SK-N-SH treated with all-trans-retinoic acid at 6 μM for 48 hours (cell line): ENCODE results near the gene RFX3.

Experiments used
- ARNTL ChIP-seq: fragments of 450-650 bp; formaldehyde crosslinking; IDR thresholded peaks from 2 replicates; pipeline ENCODE4 v1.5.0; 2020; ENCODE audit warnings: low read depth, mild to moderate bottlenecking, moderate library complexity, borderline replicate concordance
- CSDC2 ChIP-seq: fragments of 250-450 bp; sonication (Bioruptor Pico); IDR thresholded peaks from 2 replicates; pipeline ENCODE4 v1.5.0; 2020; ENCODE audit warnings: mild to moderate bottlenecking, moderate library complexity
- CSRNP3 ChIP-seq: fragments of 250-450 bp; sonication (Bioruptor Pico); IDR thresholded peaks from 2 replicates; pipeline ENCODE4 v1.5.1; 2021; ENCODE audit warnings: mild to moderate bottlenecking, moderate library complexity
- GLIS3 ChIP-seq: fragments of 250-450 bp; sonication (Bioruptor Pico); IDR thresholded peaks from 2 replicates; pipeline ENCODE4 v1.5.0; 2020; ENCODE audit warnings: mild to moderate bottlenecking, moderate library complexity
- ISL1 ChIP-seq: fragments of 250-450 bp; sonication (Bioruptor Pico); IDR thresholded peaks from 2 replicates; pipeline ENCODE4 v2.1.2; 2022; ENCODE audit warnings: mild to moderate bottlenecking, moderate library complexity
- POU6F1 ChIP-seq: fragments of 250-450 bp; sonication (Bioruptor Pico); IDR thresholded peaks from 2 replicates; pipeline ENCODE4 v1.8.0; 2021; ENCODE audit warnings: low read depth, mild to moderate bottlenecking, moderate library complexity, borderline replicate concordance
- ZFP3 ChIP-seq: fragments of 250-450 bp; sonication (Bioruptor Pico); IDR thresholded peaks from 2 replicates; pipeline ENCODE4 v1.5.0; 2020; ENCODE audit warnings: mild to moderate bottlenecking, moderate library complexity
- ZFP30 ChIP-seq: fragments of 450-650 bp; formaldehyde crosslinking; IDR thresholded peaks from 2 replicates; pipeline ENCODE4 v1.5.0; 2022; ENCODE audit warnings: mild to moderate bottlenecking, moderate library complexity
- ZNF70 ChIP-seq: fragments of 450-650 bp; formaldehyde crosslinking; IDR thresholded peaks from 2 replicates; pipeline ENCODE4 v1.5.0; 2020; ENCODE audit warnings: mild to moderate bottlenecking, moderate library complexity
- ZNF8 ChIP-seq: fragments of 450-650 bp; formaldehyde crosslinking; IDR thresholded peaks from 2 replicates; pipeline ENCODE4 v1.5.0; 2020; ENCODE audit warnings: mild to moderate bottlenecking, moderate library complexity
- TF ChIP-seq, protein P1 (sequence below): fragments of 250-450 bp; sonication (Bioruptor Pico); IDR thresholded peaks from 2 replicates; pipeline ENCODE4 v1.8.0; 2020; ENCODE audit warnings: mild to moderate bottlenecking, moderate library complexity, borderline replicate concordance
- TF ChIP-seq, protein P2 (sequence below): fragments of 250-450 bp; sonication (Bioruptor Pico); IDR thresholded peaks from 2 replicates; pipeline ENCODE4 v1.5.1; 2020; ENCODE audit warnings: low read depth, mild to moderate bottlenecking, moderate library complexity

DNA sequence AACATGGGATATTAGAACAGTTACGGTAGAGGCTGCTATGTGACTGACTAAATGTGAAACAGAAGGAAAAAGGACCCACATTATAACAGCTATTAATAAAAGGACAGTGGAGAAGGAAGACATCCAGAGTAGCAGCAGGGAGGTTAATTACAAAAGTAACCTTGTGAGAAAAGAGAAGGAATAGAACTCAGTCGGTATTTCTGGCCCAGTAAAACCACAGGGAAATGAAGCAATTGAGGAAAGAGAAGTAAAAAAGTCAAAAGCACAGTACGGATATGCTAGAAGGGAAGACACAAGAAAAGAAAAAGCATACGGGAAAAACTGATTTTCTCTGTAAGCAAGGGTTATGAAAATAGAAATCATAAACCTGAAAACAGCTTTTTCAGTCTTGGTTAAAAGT, 164.7 kb downstream of the RFX3 start:
- TF ChIP-seq ISL1 (CRISPR knock-in tag) (no peak), ARNTL (CRISPR knock-in tag) (no peak), ZNF8 (no peak), CSDC2 (CRISPR knock-in tag) (no peak), CSRNP3 (CRISPR knock-in tag) (no peak), GLIS3 (CRISPR knock-in tag) (no peak), POU6F1 (CRISPR knock-in tag) (no peak), ZFP3 (CRISPR knock-in tag) (no peak), ZFP30 (no peak), ZNF70 (CRISPR knock-in tag) (no peak)
- TF ChIP-seq, protein P1, sequence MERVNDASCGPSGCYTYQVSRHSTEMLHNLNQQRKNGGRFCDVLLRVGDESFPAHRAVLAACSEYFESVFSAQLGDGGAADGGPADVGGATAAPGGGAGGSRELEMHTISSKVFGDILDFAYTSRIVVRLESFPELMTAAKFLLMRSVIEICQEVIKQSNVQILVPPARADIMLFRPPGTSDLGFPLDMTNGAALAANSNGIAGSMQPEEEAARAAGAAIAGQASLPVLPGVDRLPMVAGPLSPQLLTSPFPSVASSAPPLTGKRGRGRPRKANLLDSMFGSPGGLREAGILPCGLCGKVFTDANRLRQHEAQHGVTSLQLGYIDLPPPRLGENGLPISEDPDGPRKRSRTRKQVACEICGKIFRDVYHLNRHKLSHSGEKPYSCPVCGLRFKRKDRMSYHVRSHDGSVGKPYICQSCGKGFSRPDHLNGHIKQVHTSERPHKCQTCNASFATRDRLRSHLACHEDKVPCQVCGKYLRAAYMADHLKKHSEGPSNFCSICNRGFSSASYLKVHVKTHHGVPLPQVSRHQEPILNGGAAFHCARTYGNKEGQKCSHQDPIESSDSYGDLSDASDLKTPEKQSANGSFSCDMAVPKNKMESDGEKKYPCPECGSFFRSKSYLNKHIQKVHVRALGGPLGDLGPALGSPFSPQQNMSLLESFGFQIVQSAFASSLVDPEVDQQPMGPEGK (CRISPR knock-in tag): no peak
- TF ChIP-seq, protein P2, sequence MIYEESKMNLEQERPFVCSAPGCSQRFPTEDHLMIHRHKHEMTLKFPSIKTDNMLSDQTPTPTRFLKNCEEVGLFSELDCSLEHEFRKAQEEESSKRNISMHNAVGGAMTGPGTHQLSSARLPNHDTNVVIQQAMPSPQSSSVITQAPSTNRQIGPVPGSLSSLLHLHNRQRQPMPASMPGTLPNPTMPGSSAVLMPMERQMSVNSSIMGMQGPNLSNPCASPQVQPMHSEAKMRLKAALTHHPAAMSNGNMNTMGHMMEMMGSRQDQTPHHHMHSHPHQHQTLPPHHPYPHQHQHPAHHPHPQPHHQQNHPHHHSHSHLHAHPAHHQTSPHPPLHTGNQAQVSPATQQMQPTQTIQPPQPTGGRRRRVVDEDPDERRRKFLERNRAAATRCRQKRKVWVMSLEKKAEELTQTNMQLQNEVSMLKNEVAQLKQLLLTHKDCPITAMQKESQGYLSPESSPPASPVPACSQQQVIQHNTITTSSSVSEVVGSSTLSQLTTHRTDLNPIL (CRISPR knock-in tag): no peak
